Skeletal muscle cell (primary cell): ENCODE data around the gene NUDT5.
"Not testable (repeated sequence)": the region's sequence is repeated elsewhere in the genome, so short reads cannot be mapped to it uniquely, and the experiment has no call there.

Experiments used
- DNase-seq: peaks from one replicate; pipeline ENCODE4 v3.0.0-alpha.2; 2010; ENCODE audit warnings: low read depth
- H3K4me3 ChIP-seq: 2 replicates; pipeline ENCODE4 v1.5.1; 2011; ENCODE audit warnings: low read depth, mild to moderate bottlenecking, control low read depth, low read length, moderate library complexity

The NUDT5 gene

DNA sequence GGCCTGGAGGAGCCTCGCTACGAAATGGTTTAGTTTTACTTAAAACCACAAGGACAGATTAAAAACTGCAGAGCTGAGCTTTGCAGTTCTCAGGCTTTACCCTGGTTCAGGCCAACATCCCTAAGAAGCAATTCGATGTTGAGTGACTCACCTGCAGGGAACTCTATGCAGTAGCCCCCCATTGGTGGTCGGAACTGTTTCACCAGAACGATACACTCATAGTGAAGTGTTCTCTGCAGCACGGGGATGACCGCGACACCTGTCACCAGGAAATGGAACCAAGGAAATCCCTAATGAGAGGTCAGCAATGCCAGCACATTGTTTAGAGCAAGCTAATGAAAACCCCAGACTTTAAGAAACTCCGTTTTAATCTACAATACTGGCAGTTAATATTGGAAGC, 18.0 kb downstream of the NUDT5 start:
- no peak overlapping the region for H3K4me3 ChIP-seq
- no peak for DNase-seq

DNA sequence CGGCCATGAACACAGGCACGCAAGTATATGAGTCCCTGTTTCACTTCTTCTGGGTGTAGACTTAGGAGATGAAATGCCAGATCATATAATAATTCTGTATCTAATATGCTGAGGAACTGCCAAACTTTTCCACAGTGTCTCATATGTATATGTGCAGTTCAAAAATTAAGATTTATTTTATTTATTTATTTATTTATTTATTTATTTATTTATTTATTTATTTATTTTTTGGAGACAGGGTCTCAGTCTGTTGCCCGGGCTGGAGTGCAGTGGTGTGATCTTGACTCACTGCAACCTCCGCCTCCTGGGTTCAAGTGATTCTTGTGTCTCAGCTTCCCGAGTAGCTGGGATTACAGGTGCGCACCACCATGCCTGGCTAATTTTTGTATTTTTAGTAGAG, 24.2 kb downstream of the NUDT5 start:
- DNase-seq, H3K4me3 ChIP-seq: not testable (repeated sequence)

DNA sequence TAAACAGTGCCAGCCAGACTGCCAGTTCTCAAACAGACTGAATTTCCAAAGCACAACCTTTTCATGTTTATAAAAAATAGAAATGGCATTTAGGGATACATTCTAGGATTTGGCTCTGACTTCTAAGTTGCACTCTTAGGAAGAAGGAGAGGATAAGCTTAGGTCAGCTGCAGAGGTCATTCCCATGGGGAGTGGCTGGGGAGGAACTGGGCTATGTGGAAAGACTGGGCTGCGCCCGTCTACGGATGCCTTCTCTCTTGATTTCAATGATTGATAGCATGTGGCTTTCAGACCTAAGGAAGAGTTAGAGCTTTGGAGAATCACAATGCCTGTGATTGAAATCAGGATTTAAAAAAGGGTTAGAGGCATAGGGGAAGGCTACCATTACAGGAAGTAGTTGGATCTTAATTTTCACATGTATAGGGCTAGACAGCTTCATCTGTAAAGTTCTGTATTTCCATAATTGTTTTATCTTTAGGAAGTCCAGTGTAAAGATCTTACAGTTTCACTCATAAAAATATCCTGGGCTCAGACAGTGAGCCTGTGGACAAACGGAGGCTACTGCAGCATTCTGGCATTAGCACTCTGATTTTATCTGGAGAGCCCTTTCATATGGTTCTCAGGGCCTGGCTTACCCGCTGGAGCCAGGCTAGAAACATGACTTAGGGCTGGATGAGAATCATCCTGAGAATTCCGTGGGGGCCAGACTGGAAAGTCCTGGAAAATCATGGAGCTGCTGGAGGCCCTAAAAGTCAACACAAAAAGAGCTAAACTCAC, 29.5 kb downstream of the NUDT5 start:
- DNase-seq: no peak
- no peak overlapping the region for H3K4me3 ChIP-seq

GRCh38 chr10:12165036-12165435, 30.7 kb downstream of the NUDT5 start:
- DNase-seq: no peak
- H3K4me3 ChIP-seq: no peak overlapping the region

DNA sequence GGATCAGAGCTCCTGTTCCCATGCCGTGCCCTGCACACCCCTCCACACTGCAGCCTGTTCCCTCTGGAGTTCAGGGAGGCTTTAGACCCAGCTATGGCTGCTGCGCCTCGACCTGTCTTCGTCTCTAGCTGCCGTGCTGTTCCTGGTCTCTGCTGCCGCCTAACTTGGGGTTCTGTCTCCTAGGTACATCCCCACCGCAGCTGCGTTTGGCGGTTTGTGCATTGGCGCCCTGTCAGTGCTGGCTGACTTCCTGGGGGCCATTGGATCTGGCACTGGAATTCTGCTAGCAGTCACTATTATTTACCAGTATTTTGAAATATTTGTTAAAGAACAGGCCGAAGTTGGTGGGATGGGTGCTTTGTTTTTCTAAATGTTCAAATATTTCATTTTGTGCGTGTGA, 31.6 kb downstream of the NUDT5 start:
- no peak for DNase-seq

DNA sequence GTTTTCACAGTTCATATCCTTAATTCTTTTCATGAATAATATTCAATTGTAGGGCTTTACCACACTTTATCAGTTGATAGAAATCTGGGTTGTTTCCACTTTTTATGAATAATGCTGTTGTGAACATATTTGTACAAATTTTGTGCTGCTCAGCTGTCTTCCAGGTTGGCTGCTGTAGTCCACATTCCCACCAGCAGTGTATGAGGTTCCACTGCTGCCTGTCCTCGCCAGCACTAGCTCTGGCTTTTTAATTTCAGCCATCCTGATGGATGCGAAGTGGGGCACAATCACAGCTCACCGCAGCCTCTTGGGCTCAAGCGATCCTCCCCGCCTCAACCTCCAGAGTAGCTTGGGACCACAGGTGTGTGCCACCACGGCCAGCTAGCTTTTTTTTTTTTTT, 32.8 kb downstream of the NUDT5 start:
- no peak for DNase-seq
- H3K4me3 ChIP-seq: no peak overlapping the region

More for the DNA sequence above, 31.6 kb downstream of the NUDT5 start:
- H3K4me3 ChIP-seq: no peak overlapping the region

DNA sequence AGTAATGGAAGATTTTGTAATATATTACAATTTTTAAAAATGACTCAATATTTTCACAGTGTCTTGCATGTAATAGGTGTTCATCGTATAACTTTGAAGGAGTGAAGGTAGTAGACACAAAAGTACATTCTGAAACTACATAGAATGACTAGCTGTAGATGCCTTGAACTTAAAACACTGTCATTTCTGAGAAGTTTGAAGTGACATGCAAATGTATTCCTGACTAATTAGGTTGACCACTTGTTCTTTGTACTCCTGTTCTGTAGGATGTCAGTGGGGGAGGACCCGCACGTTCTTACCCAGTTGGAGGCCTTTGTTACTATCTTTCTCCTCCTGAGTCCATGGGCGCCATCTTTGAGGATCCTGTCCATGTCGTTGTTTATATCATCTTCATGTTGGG, 35.0 kb downstream of the NUDT5 start:
- no peak for DNase-seq

DNA sequence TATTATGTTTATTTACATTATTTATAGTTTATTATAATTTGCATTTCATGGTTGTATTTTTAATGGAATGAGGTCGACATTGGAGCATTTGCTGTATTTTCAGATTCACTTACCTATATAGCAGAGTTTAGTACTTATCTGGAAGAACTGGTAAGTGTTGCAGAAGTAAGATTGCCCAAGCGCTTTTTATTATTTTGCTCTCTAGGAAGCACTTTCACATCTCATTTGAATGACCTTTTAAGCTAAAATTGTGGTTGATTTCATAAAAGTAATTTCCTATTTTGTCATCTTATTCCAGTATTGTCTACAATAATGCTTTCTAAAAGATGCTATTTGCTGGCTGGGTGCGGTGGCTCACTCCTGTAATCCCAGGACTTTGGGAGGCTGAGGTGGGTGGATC, 37.6 kb downstream of the NUDT5 start:
- H3K4me3 ChIP-seq: no peak overlapping the region
- no peak for DNase-seq

More for the DNA sequence above, 35.0 kb downstream of the NUDT5 start:
- H3K4me3 ChIP-seq: no peak overlapping the region

- no peak overlapping the region for H3K4me3 ChIP-seq
Observed at GRCh38 chr10:12156367-12157123, 39.1 kb downstream of the NUDT5 start.

DNA sequence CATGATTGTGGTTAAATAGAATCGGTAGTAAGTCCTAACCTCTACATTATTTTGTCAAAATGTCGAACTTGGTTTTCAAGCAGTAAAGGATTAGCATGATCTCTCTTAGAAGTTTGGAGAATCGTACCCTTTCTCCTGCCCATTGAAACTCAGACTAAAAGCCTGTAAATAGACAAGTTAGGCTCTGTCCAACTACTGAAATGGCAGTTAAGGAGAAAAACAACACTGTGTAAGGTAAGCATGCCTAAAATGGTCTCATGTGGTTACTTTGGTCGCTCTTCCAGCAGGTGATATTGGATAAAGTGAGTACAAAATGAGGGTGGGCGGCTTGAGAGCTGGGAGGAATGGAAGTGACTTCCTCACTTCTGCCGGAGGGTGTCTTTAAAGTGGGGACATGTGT, 41.2 kb downstream of the NUDT5 start:
- H3K4me3 ChIP-seq: no peak overlapping the region
- DNase-seq: no peak

More at GRCh38 chr10:12156367-12157123, 39.1 kb downstream of the NUDT5 start:
- DNase-seq: no peak

DNA sequence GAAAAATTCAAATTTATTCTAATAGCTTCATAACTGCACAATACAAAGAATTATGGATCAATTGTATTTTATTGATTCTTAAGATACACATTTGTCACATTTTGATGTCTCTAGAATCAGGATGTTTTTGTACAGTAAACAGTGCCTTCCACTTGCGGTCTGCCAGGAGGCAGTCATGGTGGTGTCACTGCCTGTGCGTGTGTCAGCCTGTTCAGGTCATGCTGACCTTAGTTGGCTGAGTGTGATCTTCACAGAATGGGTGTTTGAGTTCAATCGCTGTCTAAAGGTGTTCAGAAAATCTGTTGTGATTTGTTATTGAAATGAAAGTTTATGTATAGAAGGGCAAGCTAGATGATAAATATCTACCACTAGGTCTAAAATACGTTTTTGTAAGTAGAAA, 45.5 kb downstream of the NUDT5 start:
- DNase-seq: no peak
- H3K4me3 ChIP-seq: no peak overlapping the region

DNA sequence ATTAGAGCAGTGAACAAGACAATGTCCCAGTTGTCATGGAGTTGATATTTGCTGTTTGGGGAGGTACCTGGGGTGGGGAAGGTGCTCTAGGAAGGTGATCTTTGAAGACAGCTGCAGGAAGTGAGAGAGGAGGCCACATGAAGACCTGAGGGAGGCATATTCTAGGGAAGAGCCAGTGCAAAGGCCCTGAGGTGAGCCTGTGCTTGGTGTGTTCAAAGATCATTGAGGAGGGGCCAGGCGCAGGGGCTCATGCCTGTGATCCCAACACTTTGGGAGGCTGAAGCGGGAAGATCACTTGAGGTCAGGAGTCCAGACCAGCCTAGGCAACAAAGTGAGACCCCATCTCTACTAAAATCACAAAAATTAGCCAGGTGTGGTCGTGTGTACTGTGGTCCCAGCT, 51.2 kb downstream of the NUDT5 start:
- H3K4me3 ChIP-seq: no peak overlapping the region
- no peak for DNase-seq

- DNase-seq: no peak
- no peak overlapping the region for H3K4me3 ChIP-seq
Observed at GRCh38 chr10:12140038-12140437, 55.7 kb downstream of the NUDT5 start.

DNA sequence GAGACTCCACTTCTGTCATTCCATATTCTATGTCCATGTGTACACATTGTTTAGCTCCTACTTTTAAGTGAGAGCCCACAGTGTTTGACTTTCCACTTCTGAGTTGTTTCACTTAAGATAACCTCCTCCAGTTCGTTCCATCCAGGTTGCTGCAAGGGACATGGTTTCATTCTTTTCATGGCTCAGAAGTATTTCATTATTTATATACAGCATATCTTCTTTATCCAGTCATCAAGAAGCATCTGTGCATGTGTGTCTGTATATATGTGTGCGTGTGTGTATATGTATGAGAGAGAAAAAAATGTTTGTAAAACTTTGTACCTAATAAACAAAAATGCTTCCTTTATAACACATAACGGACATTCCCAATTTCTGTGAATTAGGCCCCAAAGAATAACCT, 60.1 kb downstream of the NUDT5 start:
- no peak for DNase-seq
- H3K4me3 ChIP-seq: no peak overlapping the region

DNA sequence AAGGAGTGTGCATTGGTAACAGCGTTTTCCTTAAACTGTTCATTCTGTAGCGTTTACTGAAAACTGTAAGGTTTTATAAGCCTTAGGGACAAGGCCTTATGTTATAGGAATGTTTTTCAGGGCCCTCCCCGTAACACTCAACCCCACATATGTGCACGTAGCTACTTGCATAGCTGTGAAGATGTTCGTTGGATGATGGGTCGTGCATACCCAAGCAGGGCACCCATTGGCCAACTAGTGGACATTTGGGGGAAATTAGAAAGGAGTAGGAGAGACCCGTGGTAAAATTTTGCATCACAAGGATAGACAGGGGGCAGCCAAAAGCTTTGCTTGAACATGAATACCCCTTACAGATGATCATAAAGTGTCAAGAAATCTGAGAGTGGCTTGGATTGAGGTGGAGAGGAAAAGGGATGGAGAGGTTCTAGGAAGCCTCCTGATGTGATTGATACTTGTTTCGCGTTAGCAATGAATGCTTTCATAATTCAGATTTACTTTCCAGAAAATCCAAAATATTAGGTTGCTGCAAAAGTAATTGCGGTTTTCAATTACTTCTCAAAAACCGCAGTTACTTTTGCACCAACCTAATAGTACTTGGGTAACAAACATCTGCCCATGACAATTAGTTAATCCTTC, 65.3 kb downstream of the NUDT5 start:
- peak overlapping the region; percentile 87 for H3K4me3 ChIP-seq
- peak; percentile 36 for DNase-seq

- peak; percentile 52 for DNase-seq
- peak within 1 kb of the TSS; percentile 87 for H3K4me3 ChIP-seq
Observed at GRCh38 chr10:12129222-12130111, 66.2 kb downstream of the NUDT5 start, which contains the start of gene SEC61A2. Gene SEC61A2, plus strand, starts transcription at chr10:12129677. Its CDS starts 111 bp downstream, at chr10:12129788.

GRCh38 chr10:12121673-12122072, 74.0 kb downstream of the NUDT5 start:
- H3K4me3 ChIP-seq: no peak overlapping the region
- DNase-seq: no peak
